Psoas muscle (tissue), 8 donors: ENCODE results near the gene APBB2. TPM values are rescaled to one million over a fixed set of nuclear protein-coding genes. Genes with fewer than 3 reads are reported as not detected.

Source experiments
- ATAC-seq, 4 donors: fragments of 200-7000 bp; cut with Tn5 transposase; one replicate each; pipeline ENCODE4 v1.9.1; 2020; ENCODE audit warnings: moderate library complexity in 3 of 4, mild to moderate bottlenecking in 2 of 4
- DNase-seq, 2 donors: peaks; one replicate each; pipeline ENCODE4 v3.0.0-alpha.2; 2020
- H3K27ac ChIP-seq: fragments of 200-600 bp; one replicate; pipeline ENCODE4 v1.8.0; 2022
- H3K27me3 ChIP-seq, 3 donors: fragments of 200-600 bp in 1 of 3; one replicate each; pipeline versions ENCODE4 v1.6.1 to v1.8.0; 2013 to 2022; ENCODE audit warnings: low read length in 2 of 3, mild to moderate bottlenecking in 2 of 3, moderate library complexity in 1 of 3; ENCODE audit not compliant: insufficient read depth in 3 of 3
- H3K36me3 ChIP-seq, 2 donors: fragments of 200-600 bp in 1 of 2; one replicate each; pipeline versions ENCODE4 v1.6.1 to v1.8.0; 2013 to 2022; ENCODE audit warnings: low read depth in 1 of 2, mild to moderate bottlenecking in 1 of 2, moderate library complexity in 1 of 2; ENCODE audit not compliant: insufficient read depth in 1 of 2
- H3K4me1 ChIP-seq: fragments of 200-600 bp; one replicate; pipeline ENCODE4 v1.8.0; 2022
- H3K4me3 ChIP-seq: fragments of 200-600 bp; one replicate; pipeline ENCODE4 v1.8.0; 2022; ENCODE audit warnings: mild to moderate bottlenecking
- H3K9me3 ChIP-seq: fragments of 200-600 bp; one replicate; pipeline ENCODE4 v1.8.0; 2022
- CTCF ChIP-seq: fragments of 200-600 bp; IDR thresholded peaks from one replicate; pipeline ENCODE4 v1.8.0; 2022; ENCODE audit warnings: antibody characterized with exemption
- WGBS, 3 donors: extraction: QIAGEN DNeasy Blood & Tissue Kit; methylation state at CpG; one replicate each; pipeline versions ENCODE4 v1.1.6 to v1.1.7; 2013; 5-methylcytosine and 5-hydroxymethylcytosine counted together
- intact Hi-C, 2 donors: fragments of 100-400 bp; cut with DNase I; formaldehyde crosslinking; loops; one replicate each; pipeline versions ENCODE4 v1.11.0 to v1.14.2; 2022
- polyA plus RNA-seq, 3 donors: library from polyadenylated mRNA; stranded (reverse); fragments of 200-250 nt; gene quantifications; one replicate each; pipeline ENCODE4 v1.2.3, GENCODE V29; 2013
- total RNA-seq, 4 donors: library from RNA; stranded (reverse); fragmentation: NEBNext Ultra II Directional in 2 of 4; extraction: Animal tissue kit (Norgen Biotek cat#: 25700) in 2 of 4; gene quantifications; one replicate each; pipeline versions ENCODE4 v1.2.1 to v1.2.4, GENCODE V29; 2021 to 2023
- donor health status: healthy with polysubstance abuse.
- donor health status: DM: no; HTN: no; CAD: no; lungs with moderate emphysema.
- donor health status: Bipolar disorder and iron deficiency.
- donor health status: healthy.
- donor health status: DM: yes; HTN: yes; CAD: no.
- donor health status: DM: no; HTN: no; CAD: no.
- donor health status: DM: no; HTN: no; CAD: no.
- donor health status: DM: yes; HTN: yes; CAD: no.

Gene APBB2
- total and polyA plus RNA-seq, 7 donors, result 3.1 to 37.4 (median 11.3) TPM

GRCh38 chr4:41199788-41200187, 14.6 kb downstream of the APBB2 start:
- Histone ChIP-seq H3K4me3 (no peak overlapping the region), H3K9me3 (no peaks in the 10 kb centered on the region), H3K36me3 (no peaks in the 10 kb centered on the region), H3K27me3 (peaks cover 0 to 2% (median 0%) of the 10 kb centered on the region in 3 donors), H3K27ac (no peak overlapping the region), H3K4me1 (peaks cover 11% of the 10 kb centered on the region)
- intact Hi-C loops, result no loop called here
- no peak for TF ChIP-seq CTCF
- DNase-seq, result no peak
- WGBS, 3 donors, result 72 to 89% (median 76%) methylated on average over 3 of the region's 3 CpGs
- ATAC-seq, result no peak

GRCh38 chr4:41197996-41198395, 16.3 kb downstream of the APBB2 start:
- DNase-seq, result no peak
- peaks cover 9% of the 10 kb centered on the region for H3K4me1 ChIP-seq
- H3K27ac ChIP-seq, result no peak overlapping the region
- TF ChIP-seq CTCF, result no peak
- no peak for ATAC-seq
- no peaks in the 10 kb centered on the region for H3K36me3 ChIP-seq
- H3K4me3 ChIP-seq, result no peak overlapping the region
- 92 to 98% (median 93%) methylated on average over 2 of the region's 2 CpGs for WGBS, 3 donors
- no peaks in the 10 kb centered on the region for H3K27me3 ChIP-seq
- intact Hi-C loops, result no loop called here
- H3K9me3 ChIP-seq, result no peaks in the 10 kb centered on the region

GRCh38 chr4:41197495-41197894, 16.8 kb downstream of the APBB2 start:
- H3K27ac ChIP-seq, result no peak overlapping the region
- no peak overlapping the region for H3K4me3 ChIP-seq
- H3K36me3 ChIP-seq, result no peaks in the 10 kb centered on the region
- 82 to 88% (median 87%) methylated on average over 3 of the region's 3 CpGs for WGBS, 3 donors
- peaks cover 5% of the 10 kb centered on the region for H3K4me1 ChIP-seq
- no peaks in the 10 kb centered on the region for H3K27me3 ChIP-seq
- ATAC-seq (no peak), DNase-seq (no peak)
- intact Hi-C loops, result no loop called here
- TF ChIP-seq CTCF, result no peak
- no peaks in the 10 kb centered on the region for H3K9me3 ChIP-seq

- no peak for DNase-seq
- peaks cover 3% of the 10 kb centered on the region for H3K4me1 ChIP-seq
Measured at GRCh38 chr4:41196633-41197332, 17.6 kb downstream of the APBB2 start.

More at GRCh38 chr4:41196633-41197332, 17.6 kb downstream of the APBB2 start:
- Histone ChIP-seq H3K4me3 (no peak overlapping the region), H3K36me3 (no peaks in the 10 kb centered on the region), H3K27ac (no peak overlapping the region), H3K27me3 (no peaks in the 10 kb centered on the region), H3K9me3 (no peaks in the 10 kb centered on the region)
- TF ChIP-seq CTCF, result no peak
- no peak for ATAC-seq
- 55 to 71% (median 56%) methylated on average over 6 of the region's 6 CpGs for WGBS, 3 donors
- intact Hi-C loops, result no loop called here
